ENCODE results near the gene EDAR.
A peak's percentile ranks its signal among the peaks of the same experiment; 100 is the strongest.

The EDAR gene
- 0.35 to 3.6 reads per million in 2 experiments for total RNA-seq

DNA sequence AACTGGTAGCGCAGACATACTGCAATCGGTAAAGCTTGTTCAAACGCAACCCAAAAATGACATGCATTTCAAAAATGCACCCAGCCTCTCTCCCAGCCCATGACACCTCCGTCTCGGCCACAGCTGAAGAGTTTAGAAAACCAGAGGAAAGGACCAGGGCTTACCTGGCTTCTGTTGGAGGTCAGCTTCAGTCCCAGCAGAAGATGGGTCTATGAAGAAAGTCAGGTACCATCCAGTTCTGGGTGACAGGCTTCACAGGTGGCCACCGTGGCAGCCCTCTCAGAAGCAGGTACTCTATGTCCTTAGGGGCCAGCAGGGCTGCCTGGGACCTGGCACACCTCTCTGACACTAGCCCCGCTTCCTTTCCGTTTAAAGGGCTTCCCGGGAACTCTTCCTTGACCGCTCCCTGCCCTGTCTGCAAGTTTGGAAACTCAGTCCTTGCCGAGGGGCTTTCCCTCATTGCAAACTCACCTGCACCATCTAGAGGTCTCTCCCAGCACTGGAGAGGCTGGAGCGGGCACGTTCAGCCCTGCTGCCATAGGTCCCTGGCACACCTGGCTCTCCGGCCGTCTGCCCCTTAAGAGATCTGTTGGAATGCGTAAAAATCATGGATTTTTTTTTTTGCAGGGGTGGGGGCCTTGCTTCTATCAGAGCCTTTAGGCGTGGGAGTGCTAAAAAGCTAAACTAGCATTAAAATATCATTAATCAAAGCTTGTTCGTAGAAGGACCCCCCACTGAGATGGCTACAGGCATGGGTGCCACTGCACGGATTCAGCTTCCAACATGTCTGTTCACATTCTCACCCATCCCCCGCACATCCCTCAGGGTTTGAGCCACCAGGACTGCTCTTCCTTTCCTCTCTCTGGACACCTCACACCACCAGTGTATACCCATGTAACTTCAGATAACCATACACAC, at the start of gene EDAR:
TSS of gene EDAR (minus strand) at position 425 of the 918 bp plus-strand sequence. CDS start 58,206 bp downstream, outside the sequence.
- peak; percentile 34 for DNase-seq (ENCODE audit: low read depth)

DNA sequence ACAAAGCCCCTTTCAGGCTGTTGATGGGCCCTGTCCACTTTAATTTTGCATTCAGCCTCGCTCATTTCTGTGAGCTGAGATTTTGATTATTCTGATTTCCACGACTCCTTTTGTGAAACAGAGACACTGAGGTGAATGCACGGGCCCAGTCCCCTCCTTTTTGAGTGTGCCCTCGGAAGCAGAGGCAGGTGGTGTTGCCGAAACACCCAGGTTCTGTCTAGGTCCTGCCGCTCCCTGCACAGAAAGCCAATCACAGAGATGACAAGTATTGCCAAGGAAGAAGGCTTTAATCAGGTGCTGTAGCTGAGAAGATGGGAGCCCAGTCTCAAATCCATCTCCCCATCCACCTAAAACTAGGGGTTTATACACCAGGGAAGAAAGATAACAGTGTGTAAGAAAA, 44.2 kb upstream of the EDAR start:
- DNase-seq (ENCODE audit: low read depth): no peak

DNA sequence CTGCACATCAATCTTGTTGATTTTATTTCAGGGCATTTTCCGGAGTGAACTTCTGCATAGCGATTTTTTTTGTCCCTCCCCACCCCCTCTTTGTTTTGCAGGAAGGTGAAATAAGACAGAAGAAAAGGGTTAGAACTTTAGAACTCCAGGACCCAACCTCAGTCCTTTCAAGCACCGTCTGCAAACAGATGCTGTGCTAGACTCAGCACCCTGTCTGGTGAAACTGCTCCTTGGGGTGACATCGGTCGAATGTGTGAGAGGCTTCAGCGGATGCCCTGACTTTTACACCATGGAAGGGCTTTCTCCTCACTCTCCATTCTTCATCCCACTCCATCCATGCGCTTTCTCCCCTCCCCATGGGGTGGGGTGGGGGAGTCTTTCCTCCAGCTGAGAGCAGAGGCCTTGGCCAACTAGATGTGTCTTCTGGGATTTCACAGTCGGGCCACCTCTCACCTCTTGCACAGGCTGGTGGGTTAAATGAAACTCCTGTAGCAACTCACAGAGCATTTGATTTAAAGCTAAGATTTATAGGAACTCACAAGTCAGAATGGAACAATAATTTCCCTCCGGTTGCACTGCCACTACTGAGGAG, 43.3 kb upstream of the EDAR start:
- DNase-seq (ENCODE audit: low read depth): peak; percentile 31

DNA sequence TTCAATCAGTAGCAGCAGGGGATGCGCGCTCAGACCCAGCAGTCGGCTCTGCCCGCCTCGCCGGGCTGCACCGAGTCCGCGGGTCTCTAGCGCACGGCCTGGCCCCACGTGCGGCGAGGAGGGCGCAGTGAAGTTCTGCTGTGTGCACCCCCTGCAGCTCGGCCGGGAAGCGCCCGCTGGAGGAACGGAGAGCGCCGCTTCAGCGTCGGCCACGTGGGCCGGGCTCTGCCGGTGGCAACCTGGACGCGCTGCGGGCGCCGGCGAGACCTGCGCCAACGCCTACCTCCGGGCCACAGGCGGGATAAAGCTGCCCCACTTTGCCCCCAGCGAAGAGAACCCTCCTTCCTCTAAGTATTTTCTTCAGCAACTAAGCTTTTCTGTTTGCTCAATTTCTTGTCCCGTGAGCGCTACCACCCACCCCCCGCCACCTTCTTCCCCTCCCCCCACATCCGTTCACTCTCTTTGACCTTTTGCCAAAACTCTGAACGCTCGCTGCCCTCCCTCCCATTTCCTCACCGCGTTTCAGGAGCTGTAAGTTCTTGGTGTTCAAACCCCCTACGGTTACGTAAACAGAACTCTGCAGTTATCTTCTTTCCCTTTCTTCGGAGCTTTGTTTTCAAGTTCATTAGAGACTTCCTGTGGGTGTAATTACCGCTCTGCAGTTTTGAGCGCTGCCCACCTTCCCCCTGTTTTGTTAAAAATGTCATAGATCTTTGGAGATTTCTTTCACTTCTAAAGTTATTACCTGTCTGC, 42.6 kb upstream of the EDAR start:
- peak; percentile 67 for DNase-seq (ENCODE audit: low read depth)

DNA sequence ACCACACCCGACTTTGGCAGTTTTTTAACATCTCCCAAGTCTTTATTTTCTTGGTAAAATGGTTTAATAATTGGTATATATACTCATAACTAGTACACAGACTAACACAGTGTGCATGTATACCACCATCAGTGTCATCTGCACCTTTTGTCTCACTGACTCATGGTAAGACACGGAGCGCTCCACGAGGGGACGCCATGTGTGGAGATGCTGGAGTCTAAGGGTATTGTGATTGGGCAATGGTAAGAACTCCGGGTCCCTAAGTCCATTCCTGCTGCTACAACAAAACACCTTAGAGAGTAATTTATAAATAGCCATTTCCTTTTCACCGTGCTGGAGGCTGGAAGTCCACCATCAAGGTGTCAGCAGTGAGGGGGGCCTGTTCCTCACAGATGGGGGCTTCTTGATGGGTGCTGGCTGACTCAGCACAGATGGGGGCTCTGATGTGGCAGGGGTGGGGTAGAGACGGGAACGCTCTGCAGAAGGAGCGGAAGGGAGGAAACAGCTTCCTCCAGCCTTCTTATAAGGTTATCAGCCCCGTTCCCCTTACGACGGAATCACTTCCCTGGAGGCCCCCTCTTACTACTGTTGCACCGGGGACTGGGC, 42.0 kb upstream of the EDAR start:
- DNase-seq (ENCODE audit: low read depth): peak; percentile 19

DNA sequence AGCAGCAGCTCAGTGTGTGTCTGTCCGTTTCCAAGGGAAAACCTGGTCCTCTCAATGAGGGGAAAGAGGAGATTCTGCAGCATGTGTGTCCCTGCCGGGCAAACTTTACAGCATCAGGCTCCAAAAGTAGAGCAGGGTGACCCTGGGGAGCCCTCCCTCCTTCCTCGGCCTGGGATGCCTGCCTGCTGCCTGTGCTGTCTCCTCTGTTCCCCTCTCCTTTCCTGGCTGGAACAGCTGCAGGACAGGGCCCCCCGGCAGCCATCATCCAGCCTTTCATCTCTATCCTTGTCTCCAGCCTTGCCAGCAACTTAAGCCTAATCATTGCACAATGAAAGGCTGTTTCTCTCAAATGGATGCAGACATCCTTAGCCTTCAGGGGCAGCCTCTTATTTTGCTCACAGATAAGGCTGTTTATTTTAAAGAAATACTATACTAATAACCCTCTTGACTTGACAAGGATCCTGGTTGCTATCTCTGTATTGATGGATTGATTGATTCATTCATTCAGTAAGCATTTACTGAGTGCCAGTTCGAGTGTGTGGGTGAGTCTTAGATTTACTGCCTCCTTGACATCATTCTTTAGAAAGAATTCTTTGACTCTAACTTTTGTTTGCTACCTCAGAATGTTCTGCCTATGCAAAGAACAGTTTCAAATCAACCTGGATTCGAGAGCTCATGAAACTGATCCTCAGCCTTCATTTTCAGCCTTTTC, 40.6 kb upstream of the EDAR start:
- no peak for DNase-seq (ENCODE audit: low read depth)

DNA sequence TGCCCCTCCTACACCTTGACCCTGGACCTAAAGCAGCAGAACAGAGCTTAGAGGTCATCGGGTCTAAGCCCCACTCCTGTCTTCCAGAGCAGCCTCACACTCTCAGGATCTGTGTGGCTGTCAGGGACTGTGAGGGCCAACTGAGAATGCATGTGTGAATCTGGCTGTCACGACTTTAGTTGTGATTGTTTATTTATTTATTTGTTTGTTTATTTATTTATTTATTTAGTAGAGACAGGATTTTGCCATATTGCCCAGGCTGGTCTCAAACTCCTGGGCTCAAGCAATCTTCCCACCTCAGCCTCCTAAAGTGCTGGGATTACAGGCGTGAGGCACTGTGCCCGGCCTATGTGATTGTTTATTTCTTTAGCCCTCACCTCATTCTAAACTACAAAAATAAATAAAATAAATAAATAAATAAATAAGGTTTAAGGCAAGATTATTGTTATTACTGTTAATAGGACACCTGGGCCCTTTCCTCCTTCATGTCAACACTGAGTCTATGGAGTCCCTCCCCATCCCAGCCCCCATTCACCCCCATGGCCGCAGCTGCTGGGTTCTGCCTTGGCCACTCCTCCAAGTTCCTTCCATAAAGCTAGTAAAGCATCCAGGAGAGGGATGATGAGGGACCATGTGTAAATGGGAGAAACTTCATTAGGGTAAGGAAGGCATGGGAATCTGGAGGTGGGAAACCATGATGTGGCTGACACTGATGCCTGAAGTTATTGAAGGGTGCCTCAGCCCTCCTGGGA, 39.9 kb upstream of the EDAR start:
- no peak for DNase-seq (ENCODE audit: low read depth)

DNA sequence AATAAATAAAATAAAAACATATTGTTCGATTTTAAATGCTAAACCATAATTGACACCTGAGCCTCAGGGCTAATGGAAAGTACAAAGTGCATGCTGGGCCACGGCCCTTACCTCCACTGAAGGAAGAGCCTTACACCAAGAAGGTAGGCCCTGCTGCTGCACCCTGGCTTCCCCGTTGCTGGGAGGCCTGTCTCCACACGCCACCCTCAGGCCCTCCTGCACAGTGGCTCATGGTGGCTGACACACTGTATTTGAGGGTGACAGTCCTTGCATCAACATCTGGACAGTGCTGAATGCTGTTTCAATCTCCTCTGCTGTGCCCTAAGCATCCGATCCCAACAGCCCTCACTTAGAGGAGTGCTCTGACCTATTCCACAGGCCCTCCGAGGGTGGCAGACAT, 39.3 kb upstream of the EDAR start:
- no peak for DNase-seq (ENCODE audit: low read depth)

DNA sequence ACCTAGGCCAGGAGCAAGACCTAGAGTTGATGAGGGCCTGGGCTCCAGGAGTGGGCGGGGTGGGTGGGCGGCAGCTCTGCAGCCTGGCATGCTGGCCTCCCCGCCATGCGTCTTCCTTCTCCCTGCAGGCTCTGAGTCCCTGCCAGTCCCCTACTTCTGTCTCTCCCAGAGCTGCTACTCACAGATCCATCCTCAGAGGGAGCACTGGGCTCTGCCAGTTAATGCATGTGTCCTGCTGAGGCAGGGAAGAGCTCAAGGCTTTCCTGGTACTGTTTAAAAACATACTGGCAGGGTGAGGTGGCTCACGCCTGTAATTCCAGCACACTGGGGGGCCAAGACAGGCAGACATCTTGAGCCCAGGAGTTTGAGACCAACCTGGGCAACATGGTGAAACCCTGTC, 38.7 kb upstream of the EDAR start:
- no peak for DNase-seq (ENCODE audit: low read depth)

DNA sequence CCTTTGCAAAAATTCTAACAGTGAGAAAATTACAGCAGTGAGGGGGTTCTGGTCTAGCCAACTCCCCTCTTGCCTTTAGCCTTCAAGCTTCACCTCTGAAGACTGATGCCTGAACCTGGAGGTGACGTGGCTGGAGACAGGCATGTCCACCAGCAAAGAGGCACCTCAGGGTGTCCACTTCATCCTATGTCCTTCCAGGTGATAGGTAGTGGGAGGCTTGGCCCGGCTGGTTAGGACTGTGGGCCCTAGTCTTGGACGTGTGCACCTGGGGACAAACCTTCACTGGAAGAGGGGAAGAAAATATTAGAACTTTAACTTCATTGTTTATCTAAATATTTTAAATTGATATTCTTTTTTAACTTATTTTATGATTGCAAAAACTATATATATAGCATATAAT, 35.5 kb upstream of the EDAR start:
- no peak for DNase-seq (ENCODE audit: low read depth)

DNA sequence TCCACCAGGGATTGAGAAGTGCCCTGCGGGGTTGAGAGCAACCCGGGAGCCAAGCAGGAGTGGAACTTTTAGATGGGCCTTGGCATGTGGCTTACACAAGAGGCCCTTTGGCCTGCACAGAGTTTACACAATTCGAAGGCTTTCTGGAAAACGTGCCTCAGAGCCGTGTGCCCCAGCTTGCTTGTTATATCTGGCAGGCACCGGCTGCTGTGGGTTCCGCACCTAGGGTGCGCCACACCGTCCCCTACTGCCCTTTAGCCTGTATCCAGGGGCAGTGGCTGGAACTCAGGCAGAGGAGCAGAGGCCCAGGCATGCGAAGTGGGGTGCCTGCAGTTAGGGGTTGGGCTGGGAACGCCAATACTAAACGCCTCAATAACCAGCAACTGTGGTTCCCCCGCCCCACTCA, 32.9 kb upstream of the EDAR start:
- no peak for DNase-seq (ENCODE audit: low read depth)

DNA sequence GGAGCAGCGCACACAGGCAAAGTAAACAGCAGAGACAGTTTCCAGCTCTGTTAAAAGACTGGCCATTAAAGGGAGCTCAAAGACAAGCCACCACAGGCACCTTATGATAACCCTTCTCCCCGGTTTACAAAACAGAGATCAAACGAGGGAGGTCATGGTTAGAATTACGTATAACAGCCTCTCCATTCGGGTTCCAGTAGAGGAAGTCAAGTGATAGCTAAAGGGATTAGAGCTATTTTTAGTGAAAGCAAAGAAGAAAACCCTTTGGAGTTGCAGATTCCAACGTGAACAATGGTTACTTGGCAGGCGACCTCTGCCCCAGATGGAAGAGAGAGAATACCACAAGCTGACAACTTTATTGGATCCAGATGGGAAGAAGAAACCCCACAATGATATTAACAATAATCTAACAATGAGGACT, 31.2 kb upstream of the EDAR start:
- no peak for DNase-seq (ENCODE audit: low read depth)

DNA sequence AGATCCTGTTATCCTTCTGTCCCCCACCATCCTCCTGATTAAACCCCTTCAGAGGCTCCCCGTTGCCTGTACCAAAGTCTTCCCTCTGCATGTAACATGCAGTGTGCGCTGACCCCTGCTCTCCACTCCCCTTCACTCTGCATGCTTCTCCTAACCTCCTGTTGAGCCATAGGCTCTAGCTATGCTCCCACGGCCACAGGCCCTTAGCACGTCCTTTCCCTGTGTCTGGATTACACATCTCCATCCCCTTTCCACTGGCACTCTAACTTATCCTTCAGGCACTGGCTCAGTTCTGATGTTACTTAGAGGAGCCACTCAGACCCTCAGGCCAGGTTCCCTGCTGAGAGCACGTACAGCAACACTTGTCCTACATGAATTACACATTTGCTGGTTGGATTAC, 29.4 kb upstream of the EDAR start:
- DNase-seq (ENCODE audit: low read depth): no peak

DNA sequence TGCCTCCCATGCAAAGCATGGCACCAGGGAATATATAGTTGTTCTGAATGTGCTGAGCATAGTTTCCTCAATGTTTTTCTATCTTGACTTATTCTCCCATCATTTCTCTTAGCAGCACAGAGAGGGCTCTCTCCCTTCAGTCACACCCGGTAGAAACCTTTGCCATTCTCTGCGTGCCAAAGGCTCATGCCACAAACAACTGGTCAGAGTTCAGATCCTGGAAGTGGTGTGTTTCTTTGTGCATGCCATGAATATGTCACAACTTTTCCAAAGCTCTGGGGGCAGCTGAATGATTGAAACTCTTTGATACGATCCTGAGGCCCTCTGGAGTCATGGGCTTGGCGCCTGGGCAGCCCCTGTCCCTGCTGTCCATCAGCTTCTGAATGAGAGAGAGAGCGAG, 28.0 kb upstream of the EDAR start:
- no peak for DNase-seq (ENCODE audit: low read depth)

DNA sequence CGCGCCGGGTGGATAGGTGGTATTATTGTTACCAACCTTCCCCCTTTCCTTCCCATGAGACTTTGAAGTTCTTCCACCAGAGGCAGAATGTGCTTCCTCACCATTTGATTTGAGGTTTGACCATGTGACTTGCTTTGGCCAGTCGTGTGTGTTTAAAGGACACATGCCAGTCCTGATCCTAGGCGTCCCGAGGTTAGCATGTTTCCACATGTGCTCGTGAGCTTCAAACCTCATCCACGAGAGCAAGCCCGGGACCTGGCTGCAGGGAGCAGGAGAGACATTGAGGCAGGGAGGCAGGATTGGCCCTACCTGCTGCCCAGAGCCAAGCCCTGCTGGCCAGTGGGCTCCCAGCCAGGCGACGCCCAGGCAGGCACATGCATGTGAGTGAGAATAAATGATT, 27.4 kb upstream of the EDAR start:
- no peak for DNase-seq (ENCODE audit: low read depth)

DNA sequence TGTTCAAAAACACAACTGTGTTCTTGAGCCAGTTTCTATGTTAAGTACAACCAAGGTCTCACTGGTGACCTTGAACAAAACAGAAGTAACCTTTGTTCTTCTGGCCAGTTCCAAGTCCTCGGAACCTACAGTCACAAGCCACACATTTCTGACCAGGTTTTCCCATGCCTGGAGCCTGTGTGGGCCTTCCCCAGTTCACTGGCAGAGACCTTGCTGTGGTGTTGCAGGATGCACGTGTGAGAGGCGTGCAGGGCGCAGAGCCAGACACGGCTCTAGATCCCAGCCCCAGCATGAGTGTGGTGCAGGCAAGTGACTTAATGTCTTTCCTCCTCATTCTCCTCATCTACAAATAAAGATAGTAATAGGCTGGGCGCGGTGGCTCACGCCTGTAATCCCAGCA, 25.5 kb upstream of the EDAR start:
- no peak for DNase-seq (ENCODE audit: low read depth)

DNA sequence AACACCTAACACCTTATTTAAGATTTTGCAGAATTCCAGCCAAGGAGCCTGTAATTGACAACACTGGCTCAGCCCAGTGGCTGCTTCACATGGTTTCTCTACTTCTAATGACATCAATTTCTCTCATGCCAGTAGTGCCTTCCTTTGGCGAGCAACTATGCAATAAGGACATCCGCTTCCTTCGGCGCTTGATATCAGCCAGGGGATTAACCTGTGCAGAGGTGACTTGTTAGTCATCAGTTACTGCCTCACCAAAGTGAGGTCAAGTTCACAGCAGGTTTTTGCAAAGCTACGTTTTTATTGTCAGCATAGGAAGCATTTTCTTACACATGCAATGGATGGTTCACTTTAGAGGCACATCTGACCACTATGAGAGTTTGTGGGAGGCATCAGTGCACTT, 24.0 kb upstream of the EDAR start:
- no peak for DNase-seq (ENCODE audit: low read depth)

DNA sequence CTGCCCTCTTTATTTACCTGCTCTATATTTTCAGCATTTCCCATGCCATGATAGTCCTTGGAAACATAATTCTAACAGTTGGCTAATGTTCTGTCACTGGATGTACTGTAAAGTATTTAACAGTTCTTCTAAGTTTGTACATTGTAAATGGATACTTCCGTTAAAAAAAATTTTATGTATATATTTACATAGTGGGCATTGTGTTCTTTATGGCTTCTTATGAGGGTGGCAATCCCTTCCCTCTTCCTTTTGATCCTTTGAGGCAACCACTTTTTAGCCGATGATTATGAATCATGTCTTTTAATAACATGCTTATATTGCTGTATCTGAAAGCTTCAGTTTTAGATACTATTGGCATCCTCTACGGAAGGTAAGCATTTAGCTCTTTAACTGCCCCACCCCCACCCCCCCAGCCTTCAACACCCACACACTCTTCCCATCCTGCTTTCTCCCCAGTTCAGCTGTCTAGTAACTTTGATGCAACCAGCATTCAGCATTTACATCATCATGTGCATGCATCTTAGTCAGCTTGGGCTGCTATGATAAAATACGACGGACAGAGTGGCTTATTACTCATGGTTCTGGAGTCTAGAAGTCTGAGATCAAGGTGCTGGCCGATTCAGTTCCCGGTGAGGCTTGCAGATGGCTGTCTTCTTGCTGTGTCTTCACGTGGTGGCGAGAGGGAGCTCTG, 21.0 kb upstream of the EDAR start:
- no peak for DNase-seq (ENCODE audit: low read depth)

DNA sequence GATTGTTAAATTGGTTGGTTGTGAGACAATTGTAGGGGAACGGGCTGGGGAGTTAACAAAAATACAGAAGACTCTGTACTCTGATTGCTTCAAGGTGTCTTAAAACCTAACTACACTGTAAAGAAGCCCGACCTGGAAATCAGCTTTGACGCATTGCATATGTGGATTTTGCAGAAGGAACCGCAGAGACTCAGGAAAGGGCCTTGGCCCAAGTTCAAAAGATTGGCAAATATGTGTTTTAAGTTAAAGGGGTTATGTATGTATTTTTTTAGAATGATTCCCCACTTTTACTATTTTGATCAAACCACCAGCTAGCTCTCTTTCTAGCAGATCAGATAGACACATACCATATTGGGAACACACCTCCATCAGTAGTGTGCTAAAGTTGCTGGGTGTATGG, 18.0 kb upstream of the EDAR start:
- no peak for DNase-seq (ENCODE audit: low read depth)

DNA sequence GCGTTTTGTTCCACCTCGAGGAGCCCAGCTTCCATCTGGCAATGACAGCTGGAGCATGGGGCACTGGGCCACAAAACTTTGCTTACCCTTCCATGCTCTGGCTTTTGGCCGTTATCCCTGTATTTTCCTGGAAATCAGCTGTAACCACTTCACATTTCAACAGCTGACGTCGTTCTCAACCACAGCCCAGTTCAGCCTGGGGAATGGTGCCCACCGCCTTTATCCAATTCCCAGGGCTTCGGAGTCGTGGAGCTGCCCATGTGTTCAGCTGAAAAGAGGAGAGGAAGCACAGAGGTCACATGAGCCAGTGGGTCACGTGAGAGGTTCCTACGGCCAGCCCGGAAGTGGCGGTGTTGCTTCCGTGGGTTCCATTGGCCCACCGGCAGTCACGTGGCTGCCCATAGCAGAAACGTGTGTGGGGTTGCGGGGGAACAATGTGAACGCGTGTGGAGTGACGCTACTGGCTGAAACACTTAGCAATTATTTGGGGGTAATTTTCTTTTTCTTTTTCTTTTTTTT, 16.7 kb upstream of the EDAR start:
- DNase-seq (ENCODE audit: low read depth): no peak
